GM20000 (cell line): ENCODE results near the gene SPATA13.

Experiments
- DNase-seq: peaks from one replicate; pipeline ENCODE4 v3.0.0; 2012; ENCODE audit warnings: low spot score
- TF ChIP-seq, protein P1 (sequence below): IDR thresholded peaks from 2 replicates; pipeline ENCODE4 v1.5.1; 2012; ENCODE audit warnings: mild to moderate bottlenecking, control low read depth; ENCODE audit errors: extremely low read depth, missing control alignments

The SPATA13 gene

DNA sequence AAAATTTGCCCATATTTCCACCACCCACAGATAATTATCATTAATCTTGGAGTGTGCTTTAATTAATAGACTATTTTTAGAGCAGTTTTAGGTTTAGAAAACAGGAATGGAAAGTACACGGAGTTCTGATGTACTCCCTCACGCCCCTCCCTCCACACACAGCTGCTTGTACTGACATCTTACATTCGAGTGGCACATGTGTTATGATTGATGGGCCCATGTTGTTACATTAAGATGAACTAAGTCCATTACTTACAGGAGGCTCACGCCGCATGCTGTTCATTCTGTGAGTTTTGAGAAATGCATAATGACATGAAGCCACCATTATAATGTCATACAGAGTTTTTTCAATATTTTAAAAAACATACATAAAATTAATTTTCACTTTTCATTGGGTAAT is 1.2 kb upstream of the SPATA13 start:
- DNase-seq, result no peak
- TF ChIP-seq, protein P1, sequence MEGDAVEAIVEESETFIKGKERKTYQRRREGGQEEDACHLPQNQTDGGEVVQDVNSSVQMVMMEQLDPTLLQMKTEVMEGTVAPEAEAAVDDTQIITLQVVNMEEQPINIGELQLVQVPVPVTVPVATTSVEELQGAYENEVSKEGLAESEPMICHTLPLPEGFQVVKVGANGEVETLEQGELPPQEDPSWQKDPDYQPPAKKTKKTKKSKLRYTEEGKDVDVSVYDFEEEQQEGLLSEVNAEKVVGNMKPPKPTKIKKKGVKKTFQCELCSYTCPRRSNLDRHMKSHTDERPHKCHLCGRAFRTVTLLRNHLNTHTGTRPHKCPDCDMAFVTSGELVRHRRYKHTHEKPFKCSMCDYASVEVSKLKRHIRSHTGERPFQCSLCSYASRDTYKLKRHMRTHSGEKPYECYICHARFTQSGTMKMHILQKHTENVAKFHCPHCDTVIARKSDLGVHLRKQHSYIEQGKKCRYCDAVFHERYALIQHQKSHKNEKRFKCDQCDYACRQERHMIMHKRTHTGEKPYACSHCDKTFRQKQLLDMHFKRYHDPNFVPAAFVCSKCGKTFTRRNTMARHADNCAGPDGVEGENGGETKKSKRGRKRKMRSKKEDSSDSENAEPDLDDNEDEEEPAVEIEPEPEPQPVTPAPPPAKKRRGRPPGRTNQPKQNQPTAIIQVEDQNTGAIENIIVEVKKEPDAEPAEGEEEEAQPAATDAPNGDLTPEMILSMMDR, result no peak

- peak; percentile 52 for DNase-seq
These were observed 673 bp downstream of the SPATA13 start for GRCh38 chr13:24161010-24161775.

DNA sequence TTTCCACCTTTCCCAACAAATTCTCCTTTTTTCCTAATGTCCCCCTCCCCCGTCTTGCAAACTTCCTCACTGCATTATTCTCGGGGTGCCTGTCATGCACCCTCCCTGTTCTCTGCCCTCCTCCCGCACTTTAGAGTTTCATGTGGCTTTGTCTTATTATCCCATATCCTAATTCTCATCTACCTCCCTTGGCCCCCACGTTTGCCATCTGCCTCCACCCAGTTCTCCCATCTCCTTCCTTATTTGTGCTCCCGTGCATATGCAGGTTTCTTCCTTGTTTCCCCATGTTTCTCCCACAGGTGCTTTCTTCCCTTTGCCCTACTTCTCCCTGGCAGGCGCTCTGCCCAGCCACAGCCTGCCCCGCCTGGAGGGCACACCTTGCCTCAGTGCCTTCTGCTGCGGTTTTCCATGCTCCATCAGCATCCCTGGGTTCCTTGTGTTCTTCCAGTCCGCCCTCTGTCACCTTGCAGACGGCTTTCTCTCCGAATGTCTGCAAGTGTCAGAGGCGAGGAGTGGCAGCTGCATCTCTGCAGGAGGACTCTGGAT is 1.5 kb downstream of the SPATA13 start:
- TF ChIP-seq, protein P1, result no peak
- DNase-seq, result no peak

More at GRCh38 chr13:24161010-24161775, 673 bp downstream of the SPATA13 start:
- TF ChIP-seq, protein P1, result no peak

GRCh38 chr13:24162604-24163003 is 2.1 kb downstream of the SPATA13 start:
- no peak for DNase-seq
- TF ChIP-seq, protein P1, result no peak

DNA sequence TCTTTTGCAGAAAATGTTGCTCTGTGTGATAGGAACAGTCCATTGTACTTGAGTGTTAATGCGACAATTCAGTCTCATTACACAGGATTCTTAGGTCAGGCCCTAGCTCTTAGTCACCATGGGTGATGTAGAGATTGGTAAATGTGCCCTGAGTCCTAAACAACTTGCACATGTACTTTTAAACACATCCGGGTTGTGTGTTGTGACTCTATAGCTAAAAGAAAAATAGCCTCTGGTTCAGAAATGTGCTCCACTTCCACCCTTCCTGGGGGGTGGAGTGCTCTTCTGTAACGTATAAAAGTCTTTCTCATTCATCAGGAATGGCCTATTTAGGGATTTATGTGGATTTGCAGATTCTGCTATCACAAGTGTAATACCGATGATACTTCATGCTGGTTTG is 5.2 kb downstream of the SPATA13 start:
- DNase-seq, result no peak
- TF ChIP-seq, protein P1, result no peak

DNA sequence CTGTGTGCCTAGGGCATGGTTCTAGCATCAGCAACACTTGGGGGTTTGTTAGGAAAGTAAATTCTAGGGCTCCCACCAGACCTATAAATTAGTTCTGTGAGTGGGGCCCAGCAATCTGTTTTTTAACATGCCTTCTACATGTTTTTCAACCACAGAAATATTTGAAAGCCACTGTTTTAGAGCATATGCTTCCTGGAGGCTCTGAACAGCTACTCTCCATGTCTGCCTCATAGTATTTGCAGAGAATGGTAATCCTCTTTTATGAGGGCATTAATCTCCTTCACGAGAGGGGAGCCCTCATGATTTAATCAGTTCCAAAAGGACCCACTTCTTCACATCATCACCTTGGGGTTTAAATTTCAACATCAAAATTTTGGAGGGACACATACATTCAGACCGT is 6.0 kb downstream of the SPATA13 start:
- DNase-seq, result no peak
- TF ChIP-seq, protein P1, result no peak

DNA sequence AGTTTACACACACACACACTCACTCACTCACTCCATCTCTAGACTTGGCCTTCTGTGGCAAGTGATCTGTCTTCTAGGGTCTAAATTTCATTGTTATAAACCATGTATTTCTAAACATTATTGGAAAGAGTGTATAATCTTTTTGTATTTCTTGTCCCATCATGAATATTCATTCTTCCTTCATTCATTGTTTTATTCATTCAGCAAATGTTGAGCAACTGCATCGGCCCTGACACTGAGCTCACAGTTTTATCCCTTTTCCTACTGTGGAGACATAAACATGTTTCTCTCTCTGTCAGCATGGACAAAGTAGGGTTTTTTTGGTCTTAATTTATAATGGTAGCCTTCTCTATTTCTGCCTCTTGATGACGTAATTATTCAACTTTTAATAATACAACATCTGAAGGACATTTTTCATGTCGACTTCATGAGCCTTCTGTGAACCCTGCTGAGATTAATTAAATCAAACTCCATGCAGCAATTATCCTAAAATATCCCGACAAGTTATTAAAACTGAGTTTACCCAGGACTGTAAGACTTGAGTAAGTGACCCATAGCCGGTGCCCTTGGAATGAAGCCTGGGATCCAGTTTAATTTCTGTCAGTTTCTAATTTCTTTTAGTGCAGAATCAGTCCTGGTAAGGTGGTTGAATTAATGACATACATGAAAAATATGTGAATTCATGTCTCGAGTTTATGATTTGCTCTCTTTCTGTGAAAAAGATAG is 7.3 kb downstream of the SPATA13 start:
- TF ChIP-seq, protein P1, result no peak
- DNase-seq, result no peak
